Measurements from ENCODE around the gene SCFD2.
"Not testable (repeated sequence)": the region's sequence is repeated elsewhere in the genome, so short reads cannot be mapped to it uniquely, and the experiment has no call there.

SCFD2 gene

GRCh38 chr4:53059871-53060270, 306.0 kb downstream of the SCFD2 start:
- DNase-seq (ENCODE audit: low read depth in 4 of 4, low spot score in 1 of 4), result no peak

- no peak for DNase-seq (ENCODE audit: low read depth in 4 of 4, low spot score in 1 of 4)
These were observed 306.6 kb downstream of the SCFD2 start for GRCh38 chr4:53059256-53059655.

- no peak for DNase-seq (ENCODE audit: low read depth in 4 of 4, low spot score in 1 of 4)
These were observed 308.2 kb downstream of the SCFD2 start for GRCh38 chr4:53057679-53058078.

GRCh38 chr4:53057108-53057507, 308.8 kb downstream of the SCFD2 start:
- DNase-seq (ENCODE audit: low read depth in 4 of 4, low spot score in 1 of 4), result not testable (repeated sequence)

GRCh38 chr4:53055716-53056403, 310.0 kb downstream of the SCFD2 start:
- DNase-seq (ENCODE audit: low read depth in 4 of 4, low spot score in 1 of 4), result no peak

GRCh38 chr4:53055274-53055673, 310.6 kb downstream of the SCFD2 start:
- DNase-seq (ENCODE audit: low read depth in 4 of 4, low spot score in 1 of 4), result no peak

- DNase-seq (ENCODE audit: low read depth in 4 of 4, low spot score in 1 of 4), result no peak
These were observed 315.5 kb downstream of the SCFD2 start for GRCh38 chr4:53050361-53050774.

- no peak for DNase-seq (ENCODE audit: low read depth in 4 of 4, low spot score in 1 of 4)
These were observed 316.3 kb downstream of the SCFD2 start for GRCh38 chr4:53049528-53049927.

- DNase-seq (ENCODE audit: low read depth in 4 of 4, low spot score in 1 of 4), result no peak
These were observed 321.3 kb downstream of the SCFD2 start for GRCh38 chr4:53044651-53044960.

GRCh38 chr4:53043891-53044650, 321.8 kb downstream of the SCFD2 start:
- DNase-seq (ENCODE audit: low read depth in 4 of 4, low spot score in 1 of 4), result no peak

GRCh38 chr4:53043055-53043454, 322.8 kb downstream of the SCFD2 start:
- no peak for DNase-seq (ENCODE audit: low read depth in 4 of 4, low spot score in 1 of 4)

- DNase-seq (ENCODE audit: low read depth in 4 of 4, low spot score in 1 of 4), result no peak
These were observed 325.0 kb downstream of the SCFD2 start for GRCh38 chr4:53040851-53041250.

- DNase-seq (ENCODE audit: low read depth in 4 of 4, low spot score in 1 of 4), result no peak
These were observed 325.4 kb downstream of the SCFD2 start for GRCh38 chr4:53040459-53040815.

GRCh38 chr4:53039741-53040458, 326.0 kb downstream of the SCFD2 start:
- no peak for DNase-seq (ENCODE audit: low read depth in 4 of 4, low spot score in 1 of 4)

- DNase-seq (ENCODE audit: low read depth in 4 of 4, low spot score in 1 of 4), result no peak
These were observed 328.0 kb downstream of the SCFD2 start for GRCh38 chr4:53037892-53038291.

GRCh38 chr4:53032908-53033307, 333.0 kb downstream of the SCFD2 start:
- not testable (repeated sequence) for DNase-seq (ENCODE audit: low read depth in 4 of 4, low spot score in 1 of 4)

- DNase-seq (ENCODE audit: low read depth in 4 of 4, low spot score in 1 of 4), result no peak
These were observed 339.6 kb downstream of the SCFD2 start for GRCh38 chr4:53026233-53026632.

- DNase-seq (ENCODE audit: low read depth in 4 of 4, low spot score in 1 of 4), result no peak
These were observed 342.1 kb downstream of the SCFD2 start for GRCh38 chr4:53023677-53024299.

GRCh38 chr4:53022513-53023100, 343.3 kb downstream of the SCFD2 start:
- no peak for DNase-seq (ENCODE audit: low read depth in 4 of 4, low spot score in 1 of 4)

GRCh38 chr4:53021754-53022512, 343.9 kb downstream of the SCFD2 start:
- DNase-seq (ENCODE audit: low read depth in 4 of 4, low spot score in 1 of 4), result no peak

All from stimulated activated CD4-positive, alpha-beta T cell treated with anti-CD3 and anti-CD28 coated beads, Interleukin-1b, Interleukin-23, amount 100 ng/mL, for 24 hours (primary cell).